ENCODE measurements around the gene COX10. TPM values are rescaled to one million over a fixed set of nuclear protein-coding genes. Genes with fewer than 3 reads are reported as not detected.

Gene COX10
- total RNA-seq, 1 experiment from 2014 or later: 13.4 TPM

DNA sequence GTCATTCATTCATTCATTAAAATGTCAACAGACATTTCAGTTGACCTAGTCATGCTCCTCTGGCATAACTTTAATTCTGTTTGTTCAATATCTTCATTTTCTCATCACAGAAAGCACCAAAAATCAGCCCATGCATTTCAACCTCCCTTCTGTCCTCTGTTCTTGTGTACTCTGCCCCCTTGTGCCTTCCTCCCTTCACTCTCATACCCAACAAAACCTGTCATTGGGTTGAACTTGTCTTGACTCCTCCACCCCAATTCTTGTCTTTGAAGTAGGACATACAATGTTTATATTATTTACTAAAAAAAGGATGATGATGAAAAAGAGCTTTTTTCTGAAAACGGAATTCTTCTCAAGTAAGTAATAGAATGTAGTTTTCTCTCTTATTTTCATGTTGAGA is 43.8 kb downstream of the COX10 start:
- no TSS peak for BruUV-seq (replicated peaks)
- H3K4me1 ChIP-seq (ENCODE audit: control insufficient read depth, insufficient read depth, low read length): no peaks in the 10 kb centered on the region
- no peak for ATAC-seq

GRCh38 chr17:14116263-14117024 is 47.1 kb downstream of the COX10 start:
- no peak for TF ChIP-seq SIN3A (IDR thresholded peaks at IDR 0.05; ENCODE audit: borderline replicate concordance, insufficient read depth, low read depth, low read length)
- TF ChIP-seq POLR2AphosphoS5 (IDR thresholded peaks at IDR 0.05; ENCODE audit: low read depth, low read length): no peak
- no peak for TF ChIP-seq REST (IDR thresholded peaks at IDR 0.05; ENCODE audit: insufficient read depth in 1 of 2, low read depth in 2 of 2, low read length in 1 of 2)
- TF ChIP-seq CTCF (IDR thresholded peaks at IDR 0.05): no peak
- no peak for TF ChIP-seq TCF7L2 (IDR thresholded peaks at IDR 0.05; ENCODE audit: low read depth, low read length)
- in situ Hi-C loops (cut with HindIII; ENCODE audit: low pct_unique_long_range_greater_than_20kb, low sequenced_read_pairs) (no loop called here), intact Hi-C loops (cut with micrococcal nuclease; ENCODE audit: unreplicated experiment) (no loop called here)
- H3K4me3 ChIP-seq (ENCODE audit: low read depth in 2 of 2, low read length in 2 of 2): no peak overlapping the region
- no peaks in the 10 kb centered on the region for H3K9me3 ChIP-seq (ENCODE audit: control insufficient read depth, insufficient read depth, low read depth, low read length)
- ChIA-PET POLR2A (interaction anchor here (0.6 kb wide), 1 partner anchor 80 kb away, joined by 3 read pairs; no protein-coding TSS in a partner anchor), CTCF (no interaction called here)
- no peaks in the 10 kb centered on the region for H3K36me3 ChIP-seq (ENCODE audit: control insufficient read depth, insufficient read depth, low read length)
- DNase-seq (ENCODE audit: low read depth, low spot score) (no peak), ATAC-seq (no peak)
- no peak overlapping the region for H3K27ac ChIP-seq (ENCODE audit: low read length)
- H3K27me3 ChIP-seq (ENCODE audit: control insufficient read depth, insufficient read depth, low read length): no peaks in the 10 kb centered on the region
- no TSS peak for BruUV-seq (replicated peaks)
- H3K4me1 ChIP-seq (ENCODE audit: control insufficient read depth, insufficient read depth, low read length): no peaks in the 10 kb centered on the region

More for the DNA sequence above, 43.8 kb downstream of the COX10 start:
- in situ Hi-C loops (cut with HindIII; ENCODE audit: low pct_unique_long_range_greater_than_20kb, low sequenced_read_pairs): no loop called here
- intact Hi-C loops (cut with micrococcal nuclease; ENCODE audit: unreplicated experiment): no loop called here
- H3K36me3 ChIP-seq (ENCODE audit: control insufficient read depth, insufficient read depth, low read length): no peaks in the 10 kb centered on the region
- H3K4me3 ChIP-seq (ENCODE audit: low read depth in 2 of 2, low read length in 2 of 2): no peak overlapping the region
- no peaks in the 10 kb centered on the region for H3K9me3 ChIP-seq (ENCODE audit: control insufficient read depth, insufficient read depth, low read depth, low read length)
- CTCF ChIA-PET: no interaction called here
- TF ChIP-seq SIN3A (IDR thresholded peaks at IDR 0.05; ENCODE audit: borderline replicate concordance, insufficient read depth, low read depth, low read length) (no peak), POLR2AphosphoS5 (IDR thresholded peaks at IDR 0.05; ENCODE audit: low read depth, low read length) (no peak), TCF7L2 (IDR thresholded peaks at IDR 0.05; ENCODE audit: low read depth, low read length) (no peak), REST (IDR thresholded peaks at IDR 0.05; ENCODE audit: insufficient read depth in 1 of 2, low read depth in 2 of 2, low read length in 1 of 2) (no peak), CTCF (IDR thresholded peaks at IDR 0.05) (no peak; the same call in 1 of the 2 replicates)
- no peak overlapping the region for H3K27ac ChIP-seq (ENCODE audit: low read length)
- H3K27me3 ChIP-seq (ENCODE audit: control insufficient read depth, insufficient read depth, low read length): no peaks in the 10 kb centered on the region
- POLR2A ChIA-PET: no interaction called here
- DNase-seq (ENCODE audit: low read depth, low spot score): no peak
